IMR-90 (cell line): ENCODE measurements around the gene STXBP2. TPM values are rescaled to one million over a fixed set of nuclear protein-coding genes. Genes with fewer than 3 reads are reported as not detected.

Experiments
- ATAC-seq: fragments of 200-7000 bp; cut with Tn5 transposase; 2 replicates; pipeline ENCODE4 v1.9.1; 2020; ENCODE audit warnings: low read depth, mild to moderate bottlenecking, moderate library complexity
- BruUV-seq: library from RNA; stranded (reverse); fragments of 400-500 nt; replicated peaks from 2 replicates; lab custom pipeline; 2021; lab: Mats Ljungman, UMichigan
- CTCF ChIA-PET: fragments of 300-600 bp; formaldehyde crosslinking; extraction: SDS; loops from one replicate; lab custom pipeline; 2021; ENCODE audit warnings: antibody characterized with exemption; lab: Yijun Ruan, JAX
- POLR2A ChIA-PET: fragments of 300-600 bp; sonication (Branson Sonifier 250); formaldehyde crosslinking; loops from one replicate; lab custom pipeline; 2022; ENCODE audit warnings: antibody characterized with exemption; ENCODE audit not compliant: unreplicated experiment; lab: Charles Lee
- DNase-seq: peaks from one replicate; pipeline ENCODE4 v3.0.0; 2013
- H2AFZ ChIP-seq: replicated peaks from 2 replicates; pipeline ENCODE3; 2013; ENCODE audit warnings: low read length, mild to moderate bottlenecking; ENCODE audit not compliant: poor library complexity
- H2AK5ac ChIP-seq: 2 replicates; pipeline ENCODE4 v1.6.1; 2013; ENCODE audit warnings: low read depth, low read length, inconsistent platforms
- H2AK9ac ChIP-seq: replicated peaks from 2 replicates; pipeline ENCODE3; 2013; ENCODE audit warnings: mild to moderate bottlenecking, low read depth, low read length, moderate library complexity; ENCODE audit not compliant: poor library complexity
- H2BK120ac ChIP-seq: 2 replicates; pipeline ENCODE4 v1.6.1; 2013; ENCODE audit warnings: low read depth, low read length, inconsistent platforms
- H2BK15ac ChIP-seq: 3 replicates; pipeline ENCODE4 v1.6.1; 2013; ENCODE audit warnings: low read depth, low read length, inconsistent platforms
- H2BK20ac ChIP-seq: 2 replicates; pipeline ENCODE4 v1.6.1; 2013; ENCODE audit warnings: low read depth, mild to moderate bottlenecking, inconsistent platforms, low read length, moderate library complexity
- H2BK5ac ChIP-seq: 2 replicates; pipeline ENCODE4 v1.6.1; 2013; ENCODE audit warnings: mild to moderate bottlenecking, low read depth, low read length, inconsistent platforms; ENCODE audit not compliant: poor library complexity, severe bottlenecking
- H3K14ac ChIP-seq: replicated peaks from 2 replicates; pipeline ENCODE4 v1.6.1; 2013; ENCODE audit warnings: low read depth, low read length, inconsistent platforms
- H3K18ac ChIP-seq: 2 replicates; pipeline ENCODE4 v1.6.1; 2013; ENCODE audit warnings: low read depth, low read length, control low read depth
- H3K23ac ChIP-seq: 2 replicates; pipeline ENCODE4 v1.6.1; 2013; ENCODE audit warnings: low read depth, low read length, inconsistent platforms
- H3K27ac ChIP-seq: 2 replicates; pipeline ENCODE4 v1.5.1; 2013; ENCODE audit warnings: mild to moderate bottlenecking, control low read depth, low read length; ENCODE audit not compliant: insufficient read depth
- H3K27me3 ChIP-seq: 2 replicates; pipeline ENCODE4 v1.6.1; 2013; ENCODE audit warnings: low read length; ENCODE audit not compliant: control insufficient read depth, insufficient read depth
- H3K36me3 ChIP-seq: 2 replicates; pipeline ENCODE4 v1.6.1; 2013; ENCODE audit warnings: low read length, mixed read lengths; ENCODE audit not compliant: control insufficient read depth, insufficient read depth
- H3K4ac ChIP-seq: 2 replicates; pipeline ENCODE4 v1.6.1; 2013; ENCODE audit warnings: low read depth, low read length, inconsistent platforms
- H3K4me1 ChIP-seq: 2 replicates; pipeline ENCODE4 v1.6.1; 2013; ENCODE audit warnings: low read length, mixed read lengths; ENCODE audit not compliant: control insufficient read depth, insufficient read depth
- H3K4me2 ChIP-seq: 2 replicates; pipeline ENCODE4 v1.6.1; 2013; ENCODE audit warnings: low read depth, mild to moderate bottlenecking, control low read depth, low read length, moderate library complexity
- H3K4me3 ChIP-seq: 2 replicates; pipeline ENCODE4 v1.5.1; 2013; ENCODE audit warnings: low read depth, mild to moderate bottlenecking, control low read depth, low read length, moderate library complexity; ENCODE audit not compliant: insufficient read depth
- H3K56ac ChIP-seq: 2 replicates; pipeline ENCODE4 v1.6.1; 2013; ENCODE audit warnings: low read length, inconsistent platforms; ENCODE audit not compliant: insufficient read depth; ENCODE audit errors: extremely low read depth
- H3K79me1 ChIP-seq, 2 experiments: 2 replicates each; pipeline ENCODE4 v1.6.1; 2013; ENCODE audit warnings: low read length in 2 of 2, inconsistent platforms in 1 of 2, low read depth in 1 of 2
- H3K9ac ChIP-seq: 2 replicates; pipeline ENCODE4 v1.6.1; 2013; ENCODE audit warnings: low read depth, low read length, control low read depth
- H3K9me1 ChIP-seq: 2 replicates; pipeline ENCODE4 v1.6.1; 2013; ENCODE audit warnings: low read length, inconsistent platforms; ENCODE audit not compliant: insufficient read depth
- H3K9me3 ChIP-seq: 2 replicates; pipeline ENCODE4 v1.6.1; 2013; ENCODE audit warnings: low read length; ENCODE audit not compliant: control insufficient read depth, insufficient read depth
- H4K20me1 ChIP-seq: 2 replicates; pipeline ENCODE4 v1.6.1; 2013; ENCODE audit warnings: low read length, inconsistent platforms; ENCODE audit not compliant: insufficient read depth
- H4K5ac ChIP-seq: 2 replicates; pipeline ENCODE4 v1.6.1; 2013; ENCODE audit warnings: mild to moderate bottlenecking, low read depth, low read length, control low read depth
- H4K8ac ChIP-seq, 2 experiments: 2 replicates each; pipeline ENCODE4 v1.6.1; 2013; ENCODE audit warnings: low read depth in 2 of 2, low read length in 2 of 2, control low read depth in 1 of 2, inconsistent platforms in 1 of 2
- H4K91ac ChIP-seq: 2 replicates; pipeline ENCODE4 v1.6.1; 2013; ENCODE audit warnings: low read depth, low read length, inconsistent platforms; ENCODE audit not compliant: insufficient read depth
- FOS ChIP-seq: fragments of 150-350 bp; IDR thresholded peaks from 2 replicates; pipeline ENCODE4 v1.6.1; 2016; ENCODE audit warnings: low read depth, low read length
- MAFK ChIP-seq: IDR thresholded peaks from 2 replicates; pipeline ENCODE4 v1.6.1; 2012; ENCODE audit warnings: low read depth, low read length, improper control_type of control experiment
- SMC3 ChIP-seq: fragments of 150-350 bp; IDR thresholded peaks from 2 replicates; pipeline ENCODE4 v1.6.1; 2016; ENCODE audit warnings: low read depth, mild to moderate bottlenecking, antibody characterized with exemption, low read length, moderate library complexity
- WGBS, 2 experiments: methylation state at CpG; one replicate each; pipeline versions ENCODE4 v1.1.5 to v1.1.7; 2013; ENCODE audit warnings: missing lambda C conversion rate in 2 of 2; ENCODE audit not compliant: insufficient read length in 1 of 2; ENCODE audit errors: extremely low coverage in 2 of 2; 5-methylcytosine and 5-hydroxymethylcytosine counted together
- dilution Hi-C: fragments of 300-500 bp; cut with HindIII; formaldehyde crosslinking; loops from one replicate; pipeline ENCODE4 v1.14.3; 2018; ENCODE audit warnings: low sequenced_read_pairs; ENCODE audit not compliant: unreplicated experiment
- in situ Hi-C: fragments of 300-500 bp; cut with MboI; formaldehyde crosslinking; loops from 3 replicates; pipeline ENCODE4 v1.14.3; 2019; ENCODE audit warnings: low sequenced_read_pairs, inconsistent platforms, mixed read lengths
- intact Hi-C: fragments of 100-400 bp; cut with micrococcal nuclease; formaldehyde crosslinking; loops from 2 replicates; pipeline ENCODE4 v1.10.0; 2022
- polyA plus RNA-seq, 3 experiments: library from polyadenylated mRNA; depleted of rRNA; stranded (reverse); fragments of >200 nt; gene quantifications; 2 replicates each; pipeline ENCODE4 v1.2.3, GENCODE V29; 2012; ENCODE audit warnings: low replicate concordance in 1 of 3
- total RNA-seq: library from RNA; depleted of rRNA; stranded (reverse); fragments of >200 nt; gene quantifications from 2 replicates; pipeline ENCODE4 v1.2.3, GENCODE V29; 2012
- TF ChIP-seq, protein P1 (sequence below): fragments of 150-350 bp; IDR thresholded peaks from 2 replicates; pipeline ENCODE4 v1.6.1; 2017; ENCODE audit warnings: mild to moderate bottlenecking, antibody characterized with exemption, low read length, low read depth

The STXBP2 gene
- total and polyA plus RNA-seq, 2 of the 4 experiments (the other 2 are of a cell fraction) = 3.9 to 12.6 TPM

DNA sequence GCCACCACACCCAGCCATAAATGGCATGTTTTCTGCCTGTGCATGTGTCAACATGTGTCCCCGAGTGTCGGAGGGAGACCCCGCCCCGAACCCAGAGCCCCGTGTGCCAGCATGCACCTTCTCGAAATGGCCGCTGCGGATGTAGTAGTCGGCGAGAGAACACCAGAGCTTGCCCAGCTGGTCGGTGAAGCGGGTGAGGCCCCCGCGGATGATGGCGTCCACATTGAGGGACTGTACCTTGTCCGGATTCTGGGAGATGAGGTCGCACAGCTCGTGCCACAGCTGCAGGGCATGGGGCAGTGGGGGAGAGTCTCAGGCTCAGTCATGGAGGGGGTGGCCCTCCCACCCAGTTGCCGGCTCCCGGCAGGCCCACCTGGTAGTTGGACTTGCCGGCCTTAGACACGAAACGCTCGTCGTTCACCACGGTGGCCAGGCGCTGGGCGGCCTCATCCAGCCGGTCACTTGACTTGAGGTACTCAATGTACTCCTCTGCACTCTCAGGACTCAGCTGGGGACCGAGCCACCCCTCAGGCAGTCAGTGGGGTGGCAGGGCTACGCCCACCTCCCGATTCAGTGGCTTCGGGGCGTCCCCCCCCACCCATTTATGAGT lies 11.0 kb upstream of the STXBP2 start (continued):
- TF ChIP-seq, protein P1, sequence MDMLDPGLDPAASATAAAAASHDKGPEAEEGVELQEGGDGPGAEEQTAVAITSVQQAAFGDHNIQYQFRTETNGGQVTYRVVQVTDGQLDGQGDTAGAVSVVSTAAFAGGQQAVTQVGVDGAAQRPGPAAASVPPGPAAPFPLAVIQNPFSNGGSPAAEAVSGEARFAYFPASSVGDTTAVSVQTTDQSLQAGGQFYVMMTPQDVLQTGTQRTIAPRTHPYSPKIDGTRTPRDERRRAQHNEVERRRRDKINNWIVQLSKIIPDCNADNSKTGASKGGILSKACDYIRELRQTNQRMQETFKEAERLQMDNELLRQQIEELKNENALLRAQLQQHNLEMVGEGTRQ = no peak
- no peak for TF ChIP-seq SMC3
- TF ChIP-seq FOS = no peak
- no peak for TF ChIP-seq MAFK

DNA sequence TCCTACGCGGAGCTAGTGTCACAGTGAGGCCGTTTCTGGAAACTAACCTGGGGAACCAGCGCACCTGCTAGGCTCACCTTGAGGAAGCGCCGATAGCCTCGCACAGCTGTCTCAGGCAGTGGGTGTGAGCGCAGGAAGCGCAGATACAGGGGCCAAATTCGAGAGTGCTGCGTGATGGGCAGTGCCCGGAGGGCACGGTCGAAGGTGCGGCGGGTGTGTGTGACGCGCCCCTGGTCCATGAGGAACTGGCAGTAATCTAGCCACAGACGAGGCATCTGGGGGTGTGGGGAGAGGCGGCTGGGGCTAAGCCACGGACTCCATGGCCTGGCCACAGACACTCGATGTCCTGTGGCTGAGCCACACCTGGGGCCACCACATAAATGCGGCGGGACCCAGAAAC lies 9.7 kb upstream of the STXBP2 start:
- no peak overlapping the region for H4K91ac ChIP-seq
- H2BK5ac ChIP-seq = no peak overlapping the region
- no peak overlapping the region for H3K4me2 ChIP-seq
- H3K4ac ChIP-seq = no peak overlapping the region
- DNase-seq = no peak
- H3K18ac ChIP-seq = no peak overlapping the region
- peaks cover 8% of the 10 kb centered on the region; the same call in 1 of the 2 replicates for H3K4me1 ChIP-seq
- H3K14ac ChIP-seq = no peak overlapping the region
- H2BK15ac ChIP-seq = no peak overlapping the region
- H3K79me1 ChIP-seq = peaks cover 3 to 56% of the 10 kb centered on the region in 2 experiments; a peak in 3 of 4 replicates
- H4K20me1 ChIP-seq = peaks cover 5% of the 10 kb centered on the region; the same call in 1 of the 2 replicates
- no peaks in the 10 kb centered on the region for H3K9me3 ChIP-seq
- no peak overlapping the region for H4K5ac ChIP-seq
- H3K23ac ChIP-seq = no peak overlapping the region
- H3K27ac ChIP-seq = no peak overlapping the region
- no peaks in the 10 kb centered on the region for H3K27me3 ChIP-seq
- WGBS, 2 experiments = 94% methylated on average over 11 of the region's 24 CpGs; no CpG with 5 or more reads in 1 of the 2 experiments
- no TSS peak for BruUV-seq
- peaks cover 26% of the 10 kb centered on the region for H3K36me3 ChIP-seq
- intact Hi-C loops (no loop called here), dilution Hi-C loops (no loop called here), in situ Hi-C loops (no loop called here)
- H2AK5ac ChIP-seq = no peak overlapping the region
- H2AFZ ChIP-seq = no peak overlapping the region
- 0 out of 2 replicates have a peak, but pooled peaks cover 4% of the 10 kb centered on the region for H3K9me1 ChIP-seq
- H3K9ac ChIP-seq = no peak overlapping the region
- no peak overlapping the region for H2BK120ac ChIP-seq
- ChIA-PET POLR2A (no interaction called here), CTCF (no interaction called here)
- ATAC-seq = no peak
- no peak overlapping the region for H2AK9ac ChIP-seq
- no peak overlapping the region for H2BK20ac ChIP-seq
- H3K56ac ChIP-seq = no peak overlapping the region
- H4K8ac ChIP-seq = no peak overlapping the region
- no peak overlapping the region for H3K4me3 ChIP-seq
- TF ChIP-seq MAFK = no peak
